A673 (cell line): ENCODE results near the gene PRMT9. TPM values are rescaled to one million over a fixed set of nuclear protein-coding genes. Genes with fewer than 3 reads are reported as not detected.

Experiments
- BruUV-seq: library from RNA; stranded (reverse); fragments of 400-500 nt; replicated peaks from 2 replicates; lab custom pipeline; 2021; lab: Mats Ljungman, UMichigan
- CTCF ChIA-PET: fragments of 300-600 bp; sonication (Branson Sonifier 250); formaldehyde crosslinking; loops from one replicate; lab custom pipeline; 2022; ENCODE audit warnings: antibody characterized with exemption; lab: Charles Lee
- POLR2A ChIA-PET: fragments of 300-600 bp; sonication (Branson Sonifier 250); formaldehyde crosslinking; loops from one replicate; lab custom pipeline; 2022; ENCODE audit warnings: antibody characterized with exemption; ENCODE audit not compliant: low non-redundant PET; lab: Charles Lee
- DNase-seq: peaks from one replicate; pipeline ENCODE4 v3.0.0-alpha.2; 2015; ENCODE audit warnings: low spot score
- H3K27ac ChIP-seq: fragments of 200-600 bp; sonication (generic); 2 replicates; pipeline ENCODE4 v1.5.1; 2016; ENCODE audit warnings: mixed run types, low read depth, mild to moderate bottlenecking, mixed read lengths, antibody characterized with exemption, low read length; ENCODE audit not compliant: poor library complexity, severe bottlenecking
- H3K27me3 ChIP-seq: fragments of 200-600 bp; sonication (generic); replicated peaks from 2 replicates; pipeline ENCODE4 v1.6.1; 2017; ENCODE audit warnings: mixed run types, low read depth, mild to moderate bottlenecking, mixed read lengths, antibody characterized with exemption, low read length; ENCODE audit not compliant: insufficient read depth, poor library complexity
- H3K36me3 ChIP-seq: fragments of 200-600 bp; sonication (generic); 2 replicates; pipeline ENCODE4 v1.6.1; 2016; ENCODE audit warnings: mixed run types, mild to moderate bottlenecking, mixed read lengths, antibody characterized with exemption, low read length; ENCODE audit not compliant: insufficient read depth, poor library complexity, severe bottlenecking
- H3K4me1 ChIP-seq: fragments of 200-600 bp; sonication (generic); 2 replicates; pipeline ENCODE4 v1.6.1; 2017; ENCODE audit warnings: mixed run types, mild to moderate bottlenecking, mixed read lengths, antibody characterized with exemption, low read length; ENCODE audit not compliant: insufficient read depth, poor library complexity, severe bottlenecking
- H3K4me3 ChIP-seq: fragments of 200-600 bp; sonication (generic); 2 replicates; pipeline ENCODE4 v1.5.1; 2016; ENCODE audit warnings: low read depth, mixed run types, mild to moderate bottlenecking, mixed read lengths, low read length; ENCODE audit not compliant: poor library complexity, severe bottlenecking
- H3K9me3 ChIP-seq: fragments of 200-600 bp; sonication (generic); 2 replicates; pipeline ENCODE4 v1.6.1; 2016; ENCODE audit warnings: mixed run types, low read depth, mild to moderate bottlenecking, mixed read lengths, antibody characterized with exemption, low read length; ENCODE audit not compliant: poor library complexity, severe bottlenecking
- CTCF ChIP-seq: fragments of 300-800, 200-600 bp; sonication (generic); conservative IDR thresholded peaks from 2 replicates; pipeline ENCODE4 v1.5.1; 2017; ENCODE audit warnings: low read depth, mild to moderate bottlenecking, antibody characterized with exemption, low read length, moderate library complexity, mixed read lengths
- EZH2 ChIP-seq: fragments of 200-600 bp; sonication (generic); IDR thresholded peaks from 2 replicates; pipeline ENCODE4 v1.6.1; 2017; ENCODE audit warnings: borderline replicate concordance, low read depth, mild to moderate bottlenecking, mixed read lengths, antibody characterized with exemption, low read length; ENCODE audit not compliant: poor library complexity, severe bottlenecking
- intact Hi-C: fragments of 100-400 bp; cut with micrococcal nuclease; formaldehyde crosslinking; loops from one replicate; pipeline ENCODE4 v1.10.0; 2022; ENCODE audit not compliant: unreplicated experiment
- total RNA-seq: library from RNA; stranded (reverse); gene quantifications from 2 replicates; pipeline ENCODE4 v1.2.3, GENCODE V29; 2021

Gene PRMT9
- total RNA-seq, 1 experiment from 2014 or later = 11.2 TPM

- Histone ChIP-seq H3K36me3 (peaks cover 76% of the 10 kb centered on the region), H3K27me3 (no peaks in the 10 kb centered on the region), H3K9me3 (peaks cover 7% of the 10 kb centered on the region), H3K27ac (no peak overlapping the region), H3K4me1 (no peaks in the 10 kb centered on the region), H3K4me3 (no peak overlapping the region)
- ChIA-PET POLR2A (no interaction called here), CTCF (no interaction called here)
- DNase-seq = no peak
- intact Hi-C loops = no loop called here
- no TSS peak for BruUV-seq
- TF ChIP-seq EZH2 (no peak), CTCF (no peak)
These were observed 50.3 kb downstream of the PRMT9 start for GRCh38 chr4:147633643-147634042.

- Histone ChIP-seq H3K27me3 (no peaks in the 10 kb centered on the region), H3K27ac (no peak overlapping the region), H3K4me3 (no peak overlapping the region), H3K36me3 (peaks cover 76% of the 10 kb centered on the region), H3K9me3 (peaks cover 7% of the 10 kb centered on the region), H3K4me1 (no peaks in the 10 kb centered on the region)
- ChIA-PET POLR2A (no interaction called here), CTCF (no interaction called here)
- no peak for DNase-seq
- intact Hi-C loops = no loop called here
- BruUV-seq = no TSS peak
- TF ChIP-seq EZH2 = no peak
- TF ChIP-seq CTCF = no peak
These were observed 50.9 kb downstream of the PRMT9 start for GRCh38 chr4:147633113-147633512.

GRCh38 chr4:147629783-147630730, 53.9 kb downstream of the PRMT9 start:
- DNase-seq = no peak
- Histone ChIP-seq H3K9me3 (no peaks in the 10 kb centered on the region), H3K27me3 (no peaks in the 10 kb centered on the region), H3K27ac (no peak overlapping the region), H3K4me1 (no peaks in the 10 kb centered on the region), H3K36me3 (peaks cover 69% of the 10 kb centered on the region), H3K4me3 (no peak overlapping the region)
- ChIA-PET CTCF (no interaction called here), POLR2A (interaction anchor here (0.9 kb wide), 1 partner anchor 187 kb away, joined by 4 read pairs; no protein-coding TSS in a partner anchor)
- TF ChIP-seq CTCF (no peak), EZH2 (no peak)
- intact Hi-C loops = no loop called here
- no TSS peak for BruUV-seq
